Mesendoderm (in vitro differentiated cells): ENCODE results near the gene TMEM38A.
"Not testable (repeated sequence)": the region's sequence is repeated elsewhere in the genome, so short reads cannot be mapped to it uniquely, and the experiment has no call there.

ENCODE experiments used
- DNase-seq: peaks from one replicate; pipeline ENCODE4 v3.0.0; 2013
- H2AK5ac ChIP-seq: 2 replicates; pipeline ENCODE4 v1.6.1; 2013; ENCODE audit warnings: low read length, inconsistent platforms
- H2BK120ac ChIP-seq: 2 replicates; pipeline ENCODE4 v1.6.1; 2013; ENCODE audit warnings: low read depth, mild to moderate bottlenecking, low read length, moderate library complexity, mixed read lengths
- H2BK15ac ChIP-seq: replicated peaks from 2 replicates; pipeline ENCODE4 v1.6.1; 2013; ENCODE audit warnings: low read depth, mild to moderate bottlenecking, moderate library complexity
- H2BK5ac ChIP-seq: 2 replicates; pipeline ENCODE4 v1.6.1; 2013; ENCODE audit warnings: low read length, inconsistent platforms
- H3K18ac ChIP-seq: 2 replicates; pipeline ENCODE4 v1.6.1; 2013; ENCODE audit warnings: mild to moderate bottlenecking, low read length, mixed read lengths
- H3K23ac ChIP-seq: one replicate; pipeline ENCODE4 v1.6.1; 2013; ENCODE audit warnings: low read length
- H3K27ac ChIP-seq: 2 replicates; pipeline ENCODE4 v1.5.1; 2013; ENCODE audit warnings: low read depth, mild to moderate bottlenecking, inconsistent platforms, low read length, moderate library complexity
- H3K27me3 ChIP-seq: 2 replicates; pipeline ENCODE4 v1.6.1; 2013; ENCODE audit warnings: low read length, control low read depth, mild to moderate bottlenecking, inconsistent platforms; ENCODE audit not compliant: insufficient read depth, poor library complexity
- H3K36me3 ChIP-seq: 2 replicates; pipeline ENCODE4 v1.6.1; 2013; ENCODE audit warnings: low read length, inconsistent platforms; ENCODE audit not compliant: control insufficient read depth, insufficient read depth
- H3K4ac ChIP-seq: one replicate; pipeline ENCODE4 v1.6.1; 2013; ENCODE audit warnings: low read depth, mild to moderate bottlenecking, low read length, moderate library complexity
- H3K4me1 ChIP-seq: 2 replicates; pipeline ENCODE4 v1.6.1; 2013; ENCODE audit warnings: low read depth, low read length, inconsistent platforms; ENCODE audit not compliant: control insufficient read depth
- H3K4me2 ChIP-seq: 2 replicates; pipeline ENCODE4 v1.6.1; 2013; ENCODE audit warnings: low read length
- H3K4me3 ChIP-seq: 2 replicates; pipeline ENCODE4 v1.5.1; 2013; ENCODE audit warnings: mild to moderate bottlenecking, low read length
- H3K56ac ChIP-seq: one replicate; pipeline ENCODE4 v1.6.1; 2013; ENCODE audit warnings: low read length
- H3K79me1 ChIP-seq: 2 replicates; pipeline ENCODE4 v1.6.1; 2013; ENCODE audit warnings: low read length, inconsistent platforms
- H3K79me2 ChIP-seq: 2 replicates; pipeline ENCODE4 v1.6.1; 2013; ENCODE audit warnings: mild to moderate bottlenecking, low read length; ENCODE audit not compliant: control insufficient read depth, insufficient read depth
- H3K9ac ChIP-seq: 2 replicates; pipeline ENCODE4 v1.6.1; 2013; ENCODE audit warnings: low read length, inconsistent platforms
- H4K5ac ChIP-seq: one replicate; pipeline ENCODE4 v1.6.1; 2013; ENCODE audit warnings: low read length
- H4K8ac ChIP-seq: one replicate; pipeline ENCODE4 v1.6.1; 2013; ENCODE audit warnings: low read depth, mild to moderate bottlenecking, control low read depth, low read length, moderate library complexity
- WGBS: extraction: QIAGEN DNeasy Blood & Tissue Kit; methylation state at CpG from one replicate; pipeline ENCODE4 v1.1.7; 2013; ENCODE audit warnings: low lambda C conversion rate, missing lambda C conversion rate; ENCODE audit not compliant: insufficient coverage; ENCODE audit errors: extremely low coverage; 5-methylcytosine and 5-hydroxymethylcytosine counted together

The TMEM38A gene

DNA sequence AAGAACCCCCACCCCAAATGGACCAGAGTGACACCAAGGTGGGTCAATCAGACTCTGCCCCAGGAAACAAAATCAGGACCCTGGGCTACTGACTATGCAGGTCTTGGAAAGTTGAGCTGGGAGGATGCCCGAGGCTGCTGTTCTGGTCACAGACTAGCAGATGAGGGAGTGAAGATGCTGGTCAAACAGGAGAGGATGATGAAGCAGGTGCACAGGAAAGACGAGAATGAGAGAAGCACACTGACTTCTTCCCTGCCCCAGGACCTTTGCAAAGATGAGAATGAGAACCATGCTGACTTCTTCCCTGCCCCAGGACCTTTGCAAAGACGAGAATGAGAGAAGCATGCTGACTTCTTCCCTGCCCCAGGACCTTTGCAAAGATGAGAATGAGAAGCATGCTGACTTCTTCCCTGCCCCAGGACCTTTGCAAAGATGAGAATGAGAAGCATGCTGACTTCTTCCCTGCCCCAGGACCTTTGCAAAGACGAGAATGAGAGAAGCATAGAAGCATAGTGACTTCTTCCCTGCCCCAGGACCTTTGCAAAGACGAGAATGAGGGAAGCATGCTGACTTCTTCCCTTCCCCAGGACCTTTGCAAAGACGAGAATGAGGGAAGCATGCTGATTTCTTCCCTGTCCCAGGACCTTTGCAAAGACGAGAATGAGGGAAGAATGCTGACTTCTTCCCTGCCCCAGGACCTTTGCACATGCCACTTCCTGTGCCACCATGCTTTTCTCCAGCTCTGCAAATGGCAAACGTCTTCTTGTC is 9.3 kb upstream of the TMEM38A start:
- not testable (repeated sequence) for H2AK5ac ChIP-seq, H3K4me2 ChIP-seq, H3K23ac ChIP-seq, H2BK5ac ChIP-seq, H3K4ac ChIP-seq, H3K27ac ChIP-seq, H3K79me1 ChIP-seq, H3K27me3 ChIP-seq, DNase-seq, H4K8ac ChIP-seq, H3K4me1 ChIP-seq, H3K9ac ChIP-seq, H3K4me3 ChIP-seq, H3K18ac ChIP-seq, H4K5ac ChIP-seq, H2BK15ac ChIP-seq, H3K56ac ChIP-seq, H2BK120ac ChIP-seq, H3K79me2 ChIP-seq
- no CpG with 5 or more reads among the region's 8 CpGs for WGBS
- H3K36me3 ChIP-seq = peaks cover 26% of the 10 kb centered on the region

DNA sequence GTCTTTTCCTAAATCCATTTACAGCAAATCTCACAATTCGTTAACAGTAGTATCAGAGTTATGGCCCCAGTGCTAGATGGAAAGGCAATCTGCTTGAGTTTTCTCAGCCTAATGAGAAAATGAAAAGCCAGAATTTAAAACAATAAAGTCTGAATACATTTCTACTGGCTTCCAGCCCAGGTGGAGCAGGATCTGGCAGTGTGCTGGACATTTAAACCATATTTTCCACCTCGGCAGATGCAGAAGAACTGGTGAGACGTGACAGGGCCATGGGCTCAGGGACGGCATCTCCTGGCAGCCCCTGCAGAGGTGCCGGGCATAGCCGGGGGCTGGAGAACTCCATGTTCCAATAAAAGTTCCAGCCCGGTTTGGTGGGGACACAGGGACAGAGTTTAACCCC is 8.1 kb upstream of the TMEM38A start:
- H3K4me1 ChIP-seq = no peaks in the 10 kb centered on the region
- H4K8ac ChIP-seq = no peak overlapping the region
- H2BK15ac ChIP-seq = no peak overlapping the region
- H2BK120ac ChIP-seq = no peak overlapping the region
- no peak overlapping the region for H3K4ac ChIP-seq
- H3K4me2 ChIP-seq = no peak overlapping the region
- H3K18ac ChIP-seq = no peak overlapping the region
- no CpG with 5 or more reads among the region's 7 CpGs for WGBS
- H4K5ac ChIP-seq = no peak overlapping the region
- no peak overlapping the region for H3K23ac ChIP-seq
- H3K79me2 ChIP-seq = no peaks in the 10 kb centered on the region
- H3K36me3 ChIP-seq = peaks cover 22% of the 10 kb centered on the region
- H3K9ac ChIP-seq = no peak overlapping the region
- no peak overlapping the region for H3K56ac ChIP-seq
- H3K79me1 ChIP-seq = peaks cover 9% of the 10 kb centered on the region
- no peak overlapping the region for H2BK5ac ChIP-seq
- H2AK5ac ChIP-seq = no peak overlapping the region
- no peaks in the 10 kb centered on the region for H3K27me3 ChIP-seq
- no peak overlapping the region for H3K27ac ChIP-seq
- no peak for DNase-seq
- H3K4me3 ChIP-seq = no peak overlapping the region

DNA sequence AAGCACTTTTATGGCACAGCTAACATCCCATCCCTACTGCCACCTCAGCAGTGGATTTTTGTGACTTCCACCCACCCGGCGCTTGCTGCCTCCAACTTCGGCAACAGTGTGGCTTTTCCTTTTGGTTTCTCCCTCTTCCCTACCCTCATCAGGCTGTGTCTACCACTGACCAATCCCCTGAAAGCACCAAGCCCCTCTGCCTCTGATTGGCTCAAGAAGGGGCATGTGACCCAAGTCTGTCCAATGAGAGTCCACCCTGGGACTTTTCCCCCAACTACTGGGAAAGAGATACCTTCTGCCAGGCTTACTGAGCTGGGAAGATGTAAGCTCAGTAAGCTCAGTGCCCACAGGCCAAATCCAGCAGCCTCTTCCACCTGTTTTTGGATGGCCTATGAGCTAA is 6.8 kb upstream of the TMEM38A start:
- Histone ChIP-seq H3K36me3 (peaks cover 22% of the 10 kb centered on the region), H2AK5ac (no peak overlapping the region), H2BK5ac (no peak overlapping the region), H3K56ac (no peak overlapping the region), H3K27ac (no peak overlapping the region), H3K23ac (no peak overlapping the region), H3K79me1 (peaks cover 12% of the 10 kb centered on the region), H3K79me2 (peaks cover 6% of the 10 kb centered on the region), H2BK120ac (no peak overlapping the region), H3K9ac (no peak overlapping the region), H4K5ac (no peak overlapping the region), H3K4me2 (no peak overlapping the region), H3K4ac (no peak overlapping the region), H4K8ac (no peak overlapping the region), H3K4me3 (no peak overlapping the region), H3K4me1 (no peaks in the 10 kb centered on the region), H3K27me3 (no peaks in the 10 kb centered on the region), H3K18ac (no peak overlapping the region), H2BK15ac (no peak overlapping the region)
- DNase-seq = peak; percentile 43
- WGBS = no CpG with 5 or more reads among the region's 3 CpGs

DNA sequence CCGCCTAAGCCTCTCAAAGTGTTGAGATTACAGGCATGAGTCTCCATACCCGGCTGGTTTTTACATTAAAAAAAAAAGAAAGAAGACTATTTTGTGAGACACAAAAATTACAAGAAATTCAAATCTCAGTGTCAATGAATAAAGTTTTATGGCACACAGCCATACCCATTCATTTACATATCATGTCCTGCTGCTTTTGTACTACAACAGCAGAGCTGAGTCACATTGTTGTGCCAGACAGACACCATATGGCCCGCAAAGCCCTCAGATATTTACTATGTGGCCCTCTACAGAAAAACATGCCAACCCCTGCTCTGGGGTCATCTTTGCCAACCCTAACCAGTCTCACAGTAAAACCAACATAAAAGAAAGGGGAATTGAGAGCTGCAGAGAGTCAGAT is 6.3 kb upstream of the TMEM38A start:
- no peak overlapping the region for H2BK15ac ChIP-seq
- no peak overlapping the region for H3K4ac ChIP-seq
- no peaks in the 10 kb centered on the region for H3K27me3 ChIP-seq
- DNase-seq = no peak
- no CpG with 5 or more reads among the region's 3 CpGs for WGBS
- no peak overlapping the region for H3K9ac ChIP-seq
- no peak overlapping the region for H2AK5ac ChIP-seq
- no peak overlapping the region for H3K4me3 ChIP-seq
- no peak overlapping the region for H4K8ac ChIP-seq
- no peak overlapping the region for H4K5ac ChIP-seq
- H3K4me2 ChIP-seq = no peak overlapping the region
- peaks cover 22% of the 10 kb centered on the region for H3K36me3 ChIP-seq
- H3K27ac ChIP-seq = no peak overlapping the region
- H3K4me1 ChIP-seq = no peaks in the 10 kb centered on the region
- H3K56ac ChIP-seq = no peak overlapping the region
- peaks cover 15% of the 10 kb centered on the region for H3K79me1 ChIP-seq
- no peak overlapping the region for H3K18ac ChIP-seq
- no peak overlapping the region for H2BK5ac ChIP-seq
- no peak overlapping the region for H2BK120ac ChIP-seq
- no peak overlapping the region for H3K23ac ChIP-seq
- H3K79me2 ChIP-seq = peaks cover 10% of the 10 kb centered on the region

DNA sequence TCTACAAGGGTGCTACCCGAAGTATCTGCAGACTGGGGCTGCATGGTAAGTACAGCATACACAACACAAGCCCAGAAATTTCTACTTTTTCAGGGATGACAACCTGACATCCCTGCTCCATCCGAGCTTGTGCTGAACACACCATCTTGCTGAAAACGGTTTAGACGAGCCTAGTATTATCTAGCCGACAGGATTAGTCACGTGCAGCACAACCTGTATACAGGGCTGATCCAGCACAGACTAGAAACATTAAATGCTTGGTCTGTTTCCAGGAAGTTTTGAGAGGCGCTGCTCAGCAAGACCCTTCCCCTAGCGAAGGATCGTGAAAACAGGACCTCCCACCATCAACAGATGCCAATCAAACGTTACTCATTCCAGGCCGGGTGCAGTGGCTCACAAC is 5.2 kb upstream of the TMEM38A start:
- Histone ChIP-seq H2BK5ac (no peak overlapping the region), H3K23ac (no peak overlapping the region), H3K56ac (no peak overlapping the region), H3K4ac (no peak overlapping the region), H3K4me3 (no peak overlapping the region), H3K18ac (no peak overlapping the region), H3K79me1 (peaks cover 15% of the 10 kb centered on the region), H3K79me2 (peaks cover 10% of the 10 kb centered on the region), H2BK15ac (no peak overlapping the region), H3K4me1 (no peaks in the 10 kb centered on the region), H3K36me3 (peaks cover 21% of the 10 kb centered on the region), H2BK120ac (no peak overlapping the region), H2AK5ac (no peak overlapping the region), H4K5ac (no peak overlapping the region), H3K4me2 (no peak overlapping the region), H3K27me3 (no peaks in the 10 kb centered on the region), H3K9ac (no peak overlapping the region), H4K8ac (no peak overlapping the region), H3K27ac (no peak overlapping the region)
- WGBS = no CpG with 5 or more reads among the region's 11 CpGs
- no peak for DNase-seq

DNA sequence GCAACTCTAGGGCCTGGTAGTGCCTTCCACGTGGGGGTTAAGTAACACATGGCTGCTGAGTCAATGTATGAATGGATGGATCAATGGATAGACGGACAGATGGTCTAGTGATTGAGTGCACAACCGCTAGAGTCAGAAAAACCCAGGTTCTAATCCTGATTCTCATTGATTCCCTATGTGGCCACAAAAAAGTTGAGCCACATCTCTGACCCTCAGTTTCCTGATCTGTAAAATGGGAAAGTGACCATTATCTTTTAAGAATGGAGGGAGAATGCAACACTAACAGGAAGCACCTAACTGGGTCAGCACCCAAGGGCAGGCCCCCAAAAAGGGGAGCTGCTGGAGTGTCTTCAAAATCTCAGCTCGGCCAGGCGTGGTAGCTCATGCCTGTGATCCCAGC is 3.6 kb upstream of the TMEM38A start:
- Histone ChIP-seq H4K8ac (no peak overlapping the region), H3K4ac (no peak overlapping the region), H3K56ac (no peak overlapping the region), H3K79me2 (peaks cover 10% of the 10 kb centered on the region), H2AK5ac (no peak overlapping the region), H4K5ac (no peak overlapping the region), H3K79me1 (peaks cover 15% of the 10 kb centered on the region), H3K18ac (no peak overlapping the region), H3K4me2 (no peak overlapping the region), H3K23ac (no peak overlapping the region), H2BK120ac (no peak overlapping the region), H3K4me1 (no peaks in the 10 kb centered on the region), H2BK15ac (no peak overlapping the region), H3K36me3 (peaks cover 10% of the 10 kb centered on the region), H3K27ac (no peak overlapping the region), H3K9ac (no peak overlapping the region), H2BK5ac (no peak overlapping the region), H3K27me3 (peaks cover 6% of the 10 kb centered on the region), H3K4me3 (no peak overlapping the region)
- no CpG with 5 or more reads among the region's 5 CpGs for WGBS
- DNase-seq = no peak
